GM19043 (cell line): ENCODE data around the gene ZBTB17.
A peak's percentile ranks its signal among the peaks of the same experiment; 100 is the strongest.
"Not testable (repeated sequence)": the region's sequence is repeated elsewhere in the genome, so short reads cannot be mapped to it uniquely, and the experiment has no call there.

Experiments
- ATAC-seq: cut with Tn5 transposase; IDR thresholded peaks from one replicate; pipeline ENCODE4 v1.9.1; 2021; ENCODE audit warnings: low read depth; ENCODE audit not compliant: unreplicated experiment

Gene ZBTB17

GRCh38 chr1:15939181-15940109, 36.5 kb downstream of the ZBTB17 start:
- no peak for ATAC-seq

DNA sequence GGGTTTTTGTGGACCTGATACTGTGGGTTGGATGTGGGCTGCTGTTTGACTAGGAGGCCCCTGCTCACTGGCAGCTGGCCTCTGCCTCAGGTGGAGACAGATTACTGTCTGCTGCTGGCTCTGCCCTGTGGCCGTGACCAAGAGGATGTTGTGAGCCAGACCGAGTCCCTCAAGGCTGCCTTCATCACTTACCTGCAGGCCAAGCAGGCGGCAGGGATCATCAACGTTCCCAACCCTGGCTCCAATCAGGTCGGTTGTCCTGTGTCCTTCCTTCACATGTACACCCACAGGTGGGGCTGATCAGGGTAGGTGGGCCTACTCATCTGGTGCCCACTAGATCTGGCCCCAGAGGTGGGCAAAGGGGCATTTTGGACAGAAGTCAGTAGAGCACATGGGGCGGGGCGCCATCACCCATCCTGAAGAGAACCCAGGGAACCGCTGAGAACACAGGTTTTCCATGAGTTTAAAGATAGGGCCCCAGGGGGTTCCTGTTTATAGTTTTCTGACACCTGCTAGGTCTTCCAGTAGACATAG, 37.2 kb downstream of the ZBTB17 start:
- no peak for ATAC-seq

DNA sequence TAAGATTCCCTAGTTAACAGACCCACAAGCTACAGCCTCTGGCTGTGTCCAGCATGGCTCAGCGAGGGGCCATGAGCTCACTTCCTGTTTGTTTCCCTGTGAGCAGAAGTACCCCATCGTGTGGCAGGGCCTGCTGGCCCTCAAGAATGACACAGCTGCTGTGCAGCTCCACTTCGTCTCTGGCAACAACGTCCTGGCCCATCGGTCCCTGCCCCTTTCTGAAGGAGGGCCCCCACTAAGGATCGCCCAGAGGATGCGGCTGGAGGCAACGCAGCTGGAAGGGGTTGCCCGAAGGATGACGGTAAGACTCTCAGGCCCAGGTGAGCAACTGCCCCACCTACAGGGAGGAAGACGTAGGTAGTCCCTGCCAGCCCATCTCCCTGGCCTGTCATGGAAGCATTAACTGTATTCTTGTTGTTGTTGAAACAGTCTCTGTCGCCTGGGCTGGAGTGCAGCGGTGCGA, 38.2 kb downstream of the ZBTB17 start:
- ATAC-seq: no peak

DNA sequence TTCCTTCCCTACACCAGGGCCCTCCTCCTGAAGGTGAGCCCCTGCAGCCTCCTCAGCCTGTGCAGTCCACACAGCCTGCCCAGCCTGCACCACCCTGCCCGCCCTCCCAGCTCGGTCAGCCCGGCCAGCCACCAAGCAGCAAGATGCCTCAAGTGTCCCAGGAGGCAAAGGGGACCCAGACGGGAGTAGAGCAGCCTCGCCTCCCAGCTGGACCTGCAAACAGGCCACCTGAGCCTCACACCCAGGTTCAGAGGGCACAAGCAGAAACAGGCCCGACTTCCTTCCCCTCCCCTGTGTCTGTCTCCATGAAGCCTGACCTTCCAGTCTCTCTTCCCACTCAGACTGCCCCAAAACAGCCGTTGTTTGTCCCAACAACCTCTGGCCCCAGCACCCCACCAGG, 38.8 kb downstream of the ZBTB17 start:
- ATAC-seq: no peak

- ATAC-seq: no peak
Observed at GRCh38 chr1:15936025-15936424, 39.9 kb downstream of the ZBTB17 start.

- no peak for ATAC-seq
Observed at GRCh38 chr1:15935056-15935950, 40.6 kb downstream of the ZBTB17 start.

DNA sequence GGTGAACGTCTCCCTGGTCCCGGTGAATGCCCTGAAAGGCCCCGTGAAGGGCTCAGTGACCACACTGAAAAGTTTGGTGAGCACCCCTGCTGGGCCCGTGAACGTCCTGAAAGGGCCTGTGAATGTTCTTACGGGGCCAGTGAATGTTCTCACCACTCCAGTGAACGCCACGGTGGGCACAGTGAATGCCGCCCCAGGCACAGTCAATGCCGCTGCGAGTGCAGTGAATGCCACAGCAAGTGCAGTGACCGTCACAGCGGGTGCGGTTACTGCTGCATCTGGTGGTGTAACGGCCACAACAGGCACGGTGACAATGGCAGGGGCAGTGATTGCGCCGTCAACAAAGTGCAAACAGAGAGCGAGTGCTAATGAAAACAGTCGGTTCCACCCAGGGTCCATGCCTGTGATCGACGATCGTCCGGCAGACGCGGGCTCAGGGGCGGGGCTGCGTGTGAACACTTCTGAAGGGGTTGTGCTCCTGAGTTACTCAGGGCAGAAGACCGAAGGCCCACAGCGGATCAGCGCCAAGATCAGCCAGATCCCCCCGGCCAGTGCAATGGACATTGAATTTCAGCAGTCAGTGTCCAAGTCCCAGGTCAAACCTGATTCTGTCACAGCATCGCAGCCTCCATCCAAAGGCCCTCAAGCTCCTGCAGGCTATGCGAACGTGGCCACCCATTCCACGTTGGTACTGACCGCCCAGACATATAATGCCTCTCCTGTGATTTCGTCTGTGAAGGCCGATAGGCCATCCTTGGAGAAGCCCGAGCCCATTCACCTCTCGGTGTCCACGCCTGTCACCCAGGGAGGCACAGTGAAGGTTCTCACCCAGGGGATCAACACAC, 41.5 kb downstream of the ZBTB17 start:
- ATAC-seq: no peak

DNA sequence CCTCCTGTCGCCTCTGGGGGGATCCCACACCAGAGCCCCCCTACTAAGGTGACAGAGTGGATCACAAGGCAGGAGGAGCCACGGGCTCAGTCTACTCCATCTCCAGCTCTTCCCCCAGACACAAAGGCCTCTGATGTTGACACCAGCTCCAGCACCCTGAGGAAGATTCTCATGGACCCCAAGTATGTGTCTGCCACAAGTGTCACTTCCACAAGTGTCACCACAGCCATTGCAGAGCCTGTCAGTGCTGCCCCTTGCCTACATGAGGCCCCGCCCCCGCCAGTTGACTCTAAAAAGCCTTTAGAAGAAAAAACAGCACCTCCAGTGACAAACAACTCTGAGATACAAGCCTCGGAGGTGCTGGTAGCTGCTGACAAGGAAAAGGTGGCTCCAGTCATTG, 42.2 kb downstream of the ZBTB17 start:
- ATAC-seq: no peak

DNA sequence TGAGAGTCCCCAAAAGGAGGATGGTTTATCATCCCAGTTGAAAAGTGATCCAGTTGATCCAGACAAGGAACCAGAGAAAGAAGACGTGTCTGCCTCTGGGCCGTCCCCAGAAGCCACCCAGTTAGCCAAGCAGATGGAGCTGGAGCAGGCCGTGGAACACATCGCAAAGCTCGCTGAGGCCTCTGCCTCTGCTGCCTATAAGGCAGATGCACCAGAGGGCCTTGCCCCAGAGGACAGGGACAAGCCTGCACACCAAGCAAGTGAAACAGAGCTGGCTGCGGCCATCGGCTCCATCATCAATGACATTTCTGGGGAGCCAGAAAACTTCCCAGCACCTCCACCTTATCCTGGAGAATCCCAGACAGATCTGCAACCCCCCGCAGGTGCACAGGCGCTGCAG, 43.3 kb downstream of the ZBTB17 start:
- no peak for ATAC-seq

DNA sequence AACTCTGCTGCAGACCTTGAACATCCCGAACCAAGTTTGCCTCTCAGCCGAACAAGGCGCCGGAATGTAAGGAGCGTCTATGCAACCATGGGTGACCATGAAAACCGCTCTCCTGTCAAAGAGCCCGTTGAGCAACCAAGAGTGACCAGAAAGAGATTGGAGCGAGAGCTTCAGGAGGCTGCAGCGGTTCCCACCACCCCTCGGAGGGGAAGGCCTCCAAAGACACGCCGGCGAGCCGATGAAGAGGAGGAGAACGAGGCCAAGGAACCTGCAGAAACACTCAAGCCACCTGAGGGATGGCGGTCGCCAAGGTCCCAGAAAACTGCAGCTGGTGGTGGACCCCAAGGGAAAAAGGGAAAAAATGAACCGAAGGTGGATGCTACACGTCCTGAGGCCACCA, 44.0 kb downstream of the ZBTB17 start:
- ATAC-seq: no peak

- no peak for ATAC-seq
Observed at GRCh38 chr1:15931401-15931800, 44.5 kb downstream of the ZBTB17 start.

- no peak for ATAC-seq
Observed at GRCh38 chr1:15928971-15929965, 46.6 kb downstream of the ZBTB17 start.

DNA sequence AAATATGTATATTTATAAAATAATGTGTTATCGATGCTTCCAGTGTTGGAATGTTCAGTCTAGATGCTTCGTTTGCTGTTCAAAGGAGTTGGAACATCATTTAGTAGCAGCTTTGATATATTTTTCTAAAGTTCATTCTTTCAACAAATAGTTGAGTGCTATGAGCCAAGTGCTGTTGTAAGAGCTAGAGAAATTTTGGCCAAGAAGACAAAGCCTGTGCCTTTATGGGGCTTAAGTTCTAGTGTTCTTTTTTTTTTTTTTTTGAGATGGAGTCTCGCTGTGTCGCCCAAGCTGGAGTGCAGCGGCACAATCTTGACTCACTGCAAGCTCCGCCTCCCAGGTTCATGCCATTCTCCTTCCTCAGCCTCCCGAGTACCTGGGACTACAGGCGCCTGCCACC, 49.5 kb downstream of the ZBTB17 start:
- not testable (repeated sequence) for ATAC-seq

DNA sequence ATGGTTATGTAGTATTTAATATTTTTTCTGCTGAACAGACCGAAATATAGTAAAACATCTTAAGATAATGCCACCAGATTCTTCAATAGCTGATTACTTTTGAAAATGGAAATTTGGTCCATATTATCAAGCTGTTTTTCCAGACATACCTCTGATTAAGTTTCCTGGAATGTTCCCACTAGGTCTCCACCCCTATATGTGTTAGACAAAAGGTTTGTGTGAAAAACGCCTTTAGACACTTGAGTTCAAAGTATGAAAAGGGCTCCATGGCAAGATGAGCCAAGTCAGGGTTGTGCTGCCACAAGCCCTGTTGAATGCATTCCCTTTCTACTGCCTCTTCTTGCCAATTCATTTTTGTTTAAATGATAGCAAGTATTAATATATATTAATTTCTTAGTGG, 52.7 kb downstream of the ZBTB17 start:
- ATAC-seq: no peak

DNA sequence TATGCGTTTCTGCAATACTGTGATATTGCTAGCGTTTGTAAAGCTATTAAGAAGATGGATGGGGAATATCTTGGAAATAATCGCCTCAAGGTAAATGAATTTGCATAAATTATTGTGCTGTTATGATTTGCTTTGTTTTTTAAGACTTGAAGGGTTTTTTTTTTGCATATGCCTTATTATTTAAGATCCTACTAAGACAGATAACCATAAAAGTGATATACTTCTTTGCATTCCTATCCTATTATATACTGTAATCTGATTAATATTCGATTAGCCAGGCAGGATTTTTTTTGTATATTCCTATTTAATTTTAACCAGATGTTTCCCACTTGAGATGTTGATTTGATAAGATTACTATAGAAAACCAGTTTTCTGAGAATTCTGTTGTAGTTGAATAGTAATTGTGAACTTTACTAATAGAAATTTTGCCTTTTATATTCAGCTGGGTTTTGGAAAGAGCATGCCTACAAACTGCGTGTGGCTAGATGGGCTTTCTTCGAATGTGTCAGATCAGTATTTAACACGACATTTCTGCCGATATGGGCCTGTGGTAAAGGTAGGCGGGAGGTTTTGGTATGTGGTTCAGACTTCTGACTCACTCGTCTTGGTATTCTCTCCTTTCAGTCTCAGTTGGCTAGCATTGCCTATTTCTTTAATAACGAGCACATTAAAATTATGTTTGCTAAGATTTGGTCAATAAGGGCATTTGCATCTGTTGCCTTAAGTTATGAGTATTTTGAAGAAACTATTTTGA, 56.8 kb downstream of the ZBTB17 start:
- peak; percentile 53 for ATAC-seq

DNA sequence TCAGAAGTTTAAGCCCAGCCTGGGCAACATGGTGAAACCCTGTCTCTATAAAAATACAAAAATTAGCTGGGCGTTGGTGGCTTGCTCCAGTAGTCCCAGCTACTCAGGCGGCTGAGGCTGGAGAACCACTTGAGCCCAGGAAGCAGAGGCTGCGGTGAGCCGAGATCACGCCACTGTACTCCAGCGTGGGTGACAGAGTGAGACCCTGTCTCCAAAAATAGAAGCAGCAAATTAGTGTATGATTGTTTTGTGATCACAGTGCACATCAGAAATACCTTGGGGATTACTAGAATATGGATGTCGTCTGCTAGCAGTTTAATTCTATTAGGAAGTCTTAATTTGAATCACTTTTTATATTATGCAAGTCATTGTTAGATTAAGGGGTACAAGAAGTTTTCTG, 59.0 kb downstream of the ZBTB17 start:
- no peak for ATAC-seq

DNA sequence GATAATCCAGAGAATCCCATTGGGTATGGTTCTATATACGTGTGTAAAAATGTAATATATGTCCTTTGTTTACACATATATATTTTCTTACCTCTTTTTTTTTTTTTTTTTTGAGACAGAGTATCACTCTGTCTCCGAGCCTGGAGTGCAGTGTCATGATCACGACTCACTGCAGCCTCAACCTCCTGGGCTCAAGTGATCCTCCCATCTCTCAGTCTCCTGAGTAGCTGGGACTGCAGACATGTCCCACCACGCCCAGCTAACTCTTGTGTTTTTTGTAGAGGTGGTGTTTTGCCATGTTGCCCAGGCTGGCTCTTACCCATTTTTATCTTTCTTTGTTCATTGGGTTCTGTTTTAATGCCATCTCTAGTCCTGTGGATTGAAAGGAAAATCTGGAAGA, 59.5 kb downstream of the ZBTB17 start:
- no peak for ATAC-seq

DNA sequence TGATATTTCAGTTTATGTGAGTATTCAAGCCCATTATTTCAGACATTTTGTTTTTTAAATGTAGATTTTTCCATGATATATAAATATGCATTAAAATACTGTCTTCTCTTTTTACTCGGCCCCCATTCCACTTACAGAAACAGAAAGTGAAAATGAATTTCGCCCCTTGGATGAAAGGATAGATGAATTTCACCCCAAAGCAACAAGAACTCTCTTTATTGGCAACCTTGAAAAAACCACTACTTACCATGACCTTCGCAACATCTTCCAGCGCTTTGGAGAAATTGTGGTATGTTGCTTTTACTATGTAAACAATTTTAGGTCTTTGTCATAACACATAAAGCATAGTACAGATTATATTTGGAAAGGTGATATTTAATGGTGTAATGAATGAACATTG, 59.9 kb downstream of the ZBTB17 start:
- no peak for ATAC-seq
